ENCODE measurements around the gene MCHR1.
"Not testable (repeated sequence)": the region's sequence is repeated elsewhere in the genome, so short reads cannot be mapped to it uniquely, and the experiment has no call there.

MCHR1 gene

DNA sequence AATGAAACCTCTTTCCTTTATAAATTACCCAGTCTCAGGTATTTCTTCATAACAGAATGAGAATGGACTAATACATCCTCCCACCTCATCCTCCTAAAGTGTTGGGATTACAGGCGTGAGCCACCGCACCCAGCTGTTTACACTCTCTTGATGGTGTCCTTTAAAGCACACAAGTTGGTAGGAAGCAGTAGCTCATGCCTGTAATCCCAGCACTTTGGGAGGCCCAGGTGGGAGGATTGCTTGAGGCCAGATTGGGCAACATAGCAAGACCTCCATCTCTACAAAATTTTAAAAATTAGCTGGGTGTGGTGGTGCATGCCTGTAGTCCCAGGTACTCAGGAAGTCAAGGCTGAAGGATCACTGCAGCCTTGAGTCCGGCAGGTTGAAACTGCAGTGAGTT is 23.3 kb upstream of the MCHR1 start:
- FAIRE-seq; DNase-seq (ENCODE audit: low spot score): not testable (repeated sequence)

DNA sequence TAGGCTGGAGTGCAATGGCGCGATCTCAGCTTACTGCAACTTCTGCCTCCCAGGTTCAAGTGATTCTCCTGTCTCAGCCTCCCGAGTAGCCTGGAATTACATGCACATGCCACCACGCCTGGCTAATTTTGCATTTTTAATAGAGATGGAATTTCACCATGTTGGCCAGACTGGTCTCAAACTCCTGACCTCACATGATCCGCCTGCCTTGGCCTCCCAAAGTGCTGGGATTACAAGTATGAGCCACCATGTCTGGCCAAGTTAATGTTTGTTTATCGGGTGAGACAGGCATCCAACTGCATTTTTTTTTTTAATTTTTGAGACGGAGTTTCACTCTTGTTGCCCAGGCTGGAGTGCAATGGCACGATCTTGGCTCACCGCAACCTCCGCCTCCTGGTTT is 22.6 kb upstream of the MCHR1 start:
- not testable (repeated sequence) for FAIRE-seq; DNase-seq (ENCODE audit: low spot score)

- no peak for DNase-seq (ENCODE audit: low spot score)
Measured at GRCh38 chr22:40659166-40659565, 20.1 kb upstream of the MCHR1 start.

GRCh38 chr22:40660730-40661129 is 18.6 kb upstream of the MCHR1 start:
- no peak for DNase-seq (ENCODE audit: low spot score)
- FAIRE-seq: no peak

More at GRCh38 chr22:40659166-40659565, 20.1 kb upstream of the MCHR1 start:
- FAIRE-seq: no peak

DNA sequence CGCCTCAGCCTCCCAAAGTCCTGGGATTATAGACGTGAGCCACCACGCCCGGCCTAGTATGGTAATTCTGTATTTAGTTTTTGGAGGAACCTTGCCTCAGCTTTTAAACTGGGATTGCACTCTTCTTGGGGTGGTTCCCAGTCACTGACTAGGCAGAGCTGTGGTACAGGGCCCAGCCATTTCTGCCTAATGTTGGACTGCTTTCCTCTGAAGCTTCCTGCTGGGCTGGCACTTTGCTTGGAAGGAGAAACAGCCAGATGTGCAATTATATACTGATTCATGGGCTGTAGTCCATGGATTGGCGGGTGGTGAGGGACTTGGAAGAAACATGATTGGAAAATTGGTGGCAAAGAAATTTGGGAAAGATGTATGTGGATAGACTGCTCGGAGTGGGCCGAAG is 17.6 kb upstream of the MCHR1 start:
- DNase-seq (ENCODE audit: low spot score) (no peak), FAIRE-seq (no peak)

DNA sequence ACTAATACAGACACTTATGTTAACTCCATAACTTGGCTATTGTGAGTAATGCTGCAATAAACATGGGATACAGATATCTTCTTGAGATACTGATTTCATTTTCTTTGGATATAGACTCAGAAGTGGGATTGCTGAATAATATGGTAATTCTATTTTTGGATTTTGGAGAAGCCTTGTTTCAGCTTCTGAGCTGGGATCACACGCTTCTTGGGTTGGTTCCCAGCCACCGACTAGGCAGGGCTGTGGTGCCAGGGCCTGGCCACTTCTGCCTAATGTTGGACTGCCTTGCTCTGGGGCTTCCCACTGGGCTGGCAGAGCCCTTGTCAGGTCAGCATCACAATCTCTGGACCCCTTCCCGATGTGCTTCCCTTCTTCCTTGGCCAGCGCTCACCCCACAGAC is 14.0 kb upstream of the MCHR1 start:
- FAIRE-seq: no peak
- DNase-seq (ENCODE audit: low spot score): no peak

DNA sequence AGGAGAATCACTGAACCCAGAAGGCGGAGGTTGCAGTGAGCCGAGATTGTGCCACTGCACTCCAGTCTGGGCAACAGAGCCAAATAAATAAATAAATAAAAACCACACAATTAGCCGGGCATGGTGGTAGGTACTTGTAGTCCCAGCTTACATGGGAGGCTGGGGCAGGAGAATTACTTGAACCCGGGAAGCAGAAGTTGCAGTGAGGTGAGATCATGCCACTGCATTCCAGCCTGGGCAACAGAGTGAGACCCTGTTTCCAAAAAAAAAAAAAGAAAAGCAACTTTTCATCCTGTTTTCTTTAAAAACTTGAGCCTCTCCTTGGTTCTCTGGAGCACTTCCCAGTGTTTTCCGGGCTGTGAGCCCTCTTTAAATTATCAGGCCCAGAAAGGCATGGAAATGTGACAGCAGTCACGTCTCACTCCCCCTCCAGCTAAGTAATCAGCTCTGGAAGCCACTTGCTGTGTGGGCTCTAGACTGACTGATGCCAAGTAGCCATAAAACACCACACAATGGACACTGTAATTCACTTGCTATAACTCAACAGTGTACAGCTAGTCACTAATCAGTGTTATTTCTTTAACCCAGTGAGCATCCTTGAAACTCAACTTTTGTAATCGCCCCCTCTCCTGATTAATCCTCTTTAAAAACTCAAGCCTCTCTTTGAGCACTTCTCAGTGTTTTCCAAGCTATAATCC is 13.0 kb upstream of the MCHR1 start:
- no peak for DNase-seq (ENCODE audit: low spot score)

DNA sequence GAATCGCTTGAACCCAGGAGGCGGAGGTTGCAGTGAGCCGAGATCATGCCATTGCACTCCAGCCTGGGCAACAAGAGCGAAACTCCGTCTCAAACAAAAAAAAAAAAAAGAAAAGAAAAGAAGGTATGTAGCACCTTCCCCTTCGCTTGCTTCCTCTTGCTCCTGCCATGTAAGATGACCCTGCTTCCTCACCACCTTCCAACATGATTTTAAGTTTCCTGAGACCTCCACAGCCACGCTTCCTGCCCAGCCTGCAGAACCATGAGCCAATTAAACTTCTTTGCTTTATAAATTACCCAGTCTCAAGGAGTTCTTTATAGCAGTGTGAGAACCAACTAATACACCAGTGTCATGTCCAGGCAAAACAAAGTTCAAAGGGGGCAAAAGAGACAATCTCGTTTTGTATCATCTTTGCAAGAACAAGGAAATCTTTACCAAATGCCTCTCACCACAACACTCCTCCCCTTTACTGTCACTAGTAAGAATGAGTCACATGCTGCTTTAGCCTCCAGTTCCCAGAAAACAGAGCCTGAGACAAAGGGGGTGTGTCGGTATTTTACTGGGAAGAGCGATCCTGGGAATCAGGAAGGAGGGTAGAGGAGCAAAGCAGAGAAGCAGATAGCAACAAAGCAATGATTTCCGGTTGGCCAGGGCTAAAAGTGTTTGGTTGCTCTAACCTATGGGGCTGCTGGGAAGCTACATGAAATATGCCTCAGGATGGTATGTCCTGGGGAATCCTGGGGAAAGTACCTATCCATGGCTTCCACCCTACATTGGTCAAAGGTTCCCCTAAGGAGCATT is 10.5 kb upstream of the MCHR1 start:
- FAIRE-seq (peak; percentile 85), DNase-seq (ENCODE audit: low spot score) (peak; percentile 69)

More for the DNA sequence above, 13.0 kb upstream of the MCHR1 start:
- FAIRE-seq: no peak

DNA sequence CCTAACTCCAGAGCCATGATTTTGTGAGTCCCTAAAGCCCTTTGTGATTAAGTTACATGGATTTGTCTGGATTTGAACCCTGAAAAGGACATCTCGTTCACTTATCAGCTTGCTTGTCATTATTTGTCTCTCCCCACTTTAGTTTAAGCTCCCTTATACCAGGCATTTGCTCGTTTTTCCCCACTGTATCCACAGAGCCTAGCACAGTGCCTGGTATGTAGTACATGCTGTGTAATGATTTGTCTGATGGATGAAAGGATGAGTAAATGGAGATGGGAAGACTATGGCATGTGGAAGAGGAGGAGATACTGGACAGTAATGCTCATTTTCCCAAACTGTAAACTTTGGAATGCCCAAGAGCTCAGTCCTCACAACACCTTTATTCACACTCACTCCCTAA is 9.2 kb upstream of the MCHR1 start:
- DNase-seq (ENCODE audit: low spot score) (no peak), FAIRE-seq (no peak)

- DNase-seq (ENCODE audit: low spot score) (no peak), FAIRE-seq (no peak)
Measured at GRCh38 chr22:40671369-40671768, 7.9 kb upstream of the MCHR1 start.

- no peak for FAIRE-seq
- no peak for DNase-seq (ENCODE audit: low spot score)
Measured at GRCh38 chr22:40671796-40672360, 7.4 kb upstream of the MCHR1 start.

GRCh38 chr22:40673017-40673416 is 6.3 kb upstream of the MCHR1 start:
- FAIRE-seq: no peak
- no peak for DNase-seq (ENCODE audit: low spot score)

DNA sequence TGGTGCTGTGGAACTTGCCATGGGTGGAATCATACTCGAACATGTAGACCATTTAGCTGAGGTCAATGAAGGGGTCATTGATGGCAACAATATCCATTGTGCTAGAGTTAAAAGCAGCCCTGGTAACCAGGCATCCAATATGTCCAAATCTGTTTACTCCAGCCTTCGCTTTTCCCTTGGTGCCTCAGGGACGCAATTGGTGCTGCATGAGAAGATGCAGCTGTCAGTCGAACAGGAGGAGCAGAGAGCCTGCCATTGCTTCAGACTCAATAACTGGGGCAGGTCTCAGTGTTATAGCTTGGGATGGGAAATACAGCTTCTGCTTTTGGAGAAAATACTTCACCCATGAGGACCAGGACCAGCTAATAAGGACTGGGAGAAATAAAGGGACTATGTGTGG is 5.0 kb upstream of the MCHR1 start:
- FAIRE-seq: no peak
- DNase-seq (ENCODE audit: low spot score): no peak

GRCh38 chr22:40676166-40676565 is 3.1 kb upstream of the MCHR1 start:
- FAIRE-seq; DNase-seq (ENCODE audit: low spot score): not testable (repeated sequence)

DNA sequence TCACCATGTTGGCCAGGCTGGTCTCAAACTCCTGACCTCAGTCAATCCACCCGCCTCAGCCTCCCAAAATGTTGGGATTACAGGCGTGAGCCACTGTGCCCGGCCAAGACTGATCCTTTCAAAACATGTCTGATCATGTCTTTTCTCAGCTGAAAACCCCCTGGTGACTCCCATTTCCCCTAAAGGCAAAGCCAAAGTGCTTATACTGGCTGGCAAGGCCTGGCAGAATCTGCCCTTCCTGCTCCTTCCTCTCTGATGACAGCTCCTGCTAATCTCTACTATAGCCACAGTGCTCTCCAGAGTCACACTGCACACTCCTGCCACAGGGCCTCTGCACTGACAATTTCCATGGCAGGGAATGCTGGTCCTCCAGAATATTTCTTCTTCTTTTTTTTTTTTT is 2.6 kb upstream of the MCHR1 start:
- DNase-seq (ENCODE audit: low spot score) (no peak), FAIRE-seq (no peak)

GRCh38 chr22:40678493-40679248 is 613 bp upstream of the MCHR1 start:
- DNase-seq (ENCODE audit: low spot score) (no peak), FAIRE-seq (no peak)

DNA sequence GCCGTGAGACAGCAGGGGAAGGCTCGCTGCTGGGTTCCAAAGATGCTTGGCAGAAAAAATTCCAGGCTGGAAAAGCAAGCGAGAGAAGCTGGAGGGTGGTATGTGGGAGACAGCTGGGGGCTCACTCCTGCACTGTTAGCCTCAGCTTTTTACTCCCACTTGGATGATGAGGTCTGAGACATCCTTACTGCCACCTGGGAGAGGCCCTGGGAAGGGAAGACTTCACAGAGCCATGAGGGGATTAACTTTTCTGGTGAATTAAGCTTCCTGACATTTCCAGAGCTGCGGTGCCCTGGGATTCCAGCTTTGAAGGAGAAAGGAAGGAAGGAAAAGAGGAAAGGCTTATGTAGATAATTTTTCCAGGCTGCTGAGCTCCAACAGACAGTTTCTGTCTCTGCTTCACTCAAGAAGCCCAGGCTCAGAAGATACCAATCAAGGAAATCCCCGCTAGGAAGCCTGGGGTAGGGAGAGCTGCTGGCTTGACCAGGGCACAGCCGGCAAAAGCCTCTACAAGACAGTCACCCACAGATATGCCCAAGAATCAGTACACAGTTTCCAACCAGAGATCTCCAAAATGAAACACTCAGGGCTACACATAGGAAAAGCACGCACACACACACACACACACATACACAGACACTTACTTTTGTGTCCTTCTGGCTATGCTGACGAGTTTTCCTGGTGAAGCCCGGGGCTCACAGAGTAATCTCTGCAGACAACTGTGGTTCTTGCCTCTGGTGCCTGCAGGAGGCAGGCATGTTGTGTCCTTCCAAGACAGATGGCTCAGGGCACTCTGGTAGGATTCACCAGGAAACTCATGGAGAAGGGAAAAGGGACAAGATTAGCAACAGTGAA is 907 bp downstream of the MCHR1 start:
- FAIRE-seq (no peak), DNase-seq (ENCODE audit: low spot score) (no peak)

- FAIRE-seq: no peak
- no peak for DNase-seq (ENCODE audit: low spot score)
Measured at GRCh38 chr22:40680819-40681183, 1.5 kb downstream of the MCHR1 start.

DNA sequence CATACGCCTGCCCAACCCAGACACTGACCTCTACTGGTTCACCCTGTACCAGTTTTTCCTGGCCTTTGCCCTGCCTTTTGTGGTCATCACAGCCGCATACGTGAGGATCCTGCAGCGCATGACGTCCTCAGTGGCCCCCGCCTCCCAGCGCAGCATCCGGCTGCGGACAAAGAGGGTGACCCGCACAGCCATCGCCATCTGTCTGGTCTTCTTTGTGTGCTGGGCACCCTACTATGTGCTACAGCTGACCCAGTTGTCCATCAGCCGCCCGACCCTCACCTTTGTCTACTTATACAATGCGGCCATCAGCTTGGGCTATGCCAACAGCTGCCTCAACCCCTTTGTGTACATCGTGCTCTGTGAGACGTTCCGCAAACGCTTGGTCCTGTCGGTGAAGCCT is 2.2 kb downstream of the MCHR1 start:
- FAIRE-seq (no peak), DNase-seq (ENCODE audit: low spot score) (no peak)

GRCh38 chr22:40684728-40685127 is 5.4 kb downstream of the MCHR1 start:
- FAIRE-seq (no peak), DNase-seq (ENCODE audit: low spot score) (no peak)

GRCh38 chr22:40685406-40685805 is 6.1 kb downstream of the MCHR1 start:
- DNase-seq (ENCODE audit: low spot score) (no peak), FAIRE-seq (no peak)

Measured in RCC 7860 (cell line).